Glomerular visceral epithelial cell (primary cell): ENCODE results near the gene EED.
"Not testable (repeated sequence)": the region's sequence is repeated elsewhere in the genome, so short reads cannot be mapped to it uniquely, and the experiment has no call there.

Experiments
- DNase-seq: peaks from one replicate; pipeline ENCODE4 v3.0.0-alpha.2; 2016; ENCODE audit errors: extremely low spot score

The EED gene

DNA sequence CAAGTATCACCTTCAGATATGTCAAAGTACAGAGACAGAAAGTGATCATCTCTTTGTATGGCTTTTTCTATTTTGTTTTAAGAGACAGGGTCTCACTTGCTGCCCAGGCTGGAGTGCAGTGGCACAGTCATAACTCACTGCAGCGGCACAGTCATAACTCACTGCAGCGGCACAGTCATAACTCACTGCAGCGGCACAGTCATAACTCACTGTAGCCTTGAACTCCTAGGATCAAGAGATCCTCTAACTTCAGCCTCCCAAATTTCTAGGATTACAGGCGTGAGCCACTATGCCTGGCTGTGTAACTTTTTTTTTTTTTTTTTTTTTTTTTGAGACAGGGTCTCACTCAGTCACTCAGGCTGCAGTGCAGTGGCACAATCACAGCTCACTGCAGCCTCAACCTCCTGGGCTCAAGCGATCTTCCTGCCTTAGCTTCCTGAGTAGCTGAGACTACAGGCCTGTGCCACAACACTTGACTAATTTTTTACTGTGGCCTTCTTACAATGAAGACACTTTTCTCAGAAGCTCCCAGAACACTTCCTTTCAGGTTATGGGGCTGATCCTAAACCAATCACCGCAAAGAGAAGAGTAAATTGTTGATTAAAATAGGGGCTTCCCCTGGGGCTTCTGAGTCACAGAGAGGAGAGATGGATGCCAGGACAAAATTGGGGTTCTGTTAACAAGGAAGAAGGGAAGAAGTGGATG, 48.5 kb downstream of the EED start:
- DNase-seq, result no peak

DNA sequence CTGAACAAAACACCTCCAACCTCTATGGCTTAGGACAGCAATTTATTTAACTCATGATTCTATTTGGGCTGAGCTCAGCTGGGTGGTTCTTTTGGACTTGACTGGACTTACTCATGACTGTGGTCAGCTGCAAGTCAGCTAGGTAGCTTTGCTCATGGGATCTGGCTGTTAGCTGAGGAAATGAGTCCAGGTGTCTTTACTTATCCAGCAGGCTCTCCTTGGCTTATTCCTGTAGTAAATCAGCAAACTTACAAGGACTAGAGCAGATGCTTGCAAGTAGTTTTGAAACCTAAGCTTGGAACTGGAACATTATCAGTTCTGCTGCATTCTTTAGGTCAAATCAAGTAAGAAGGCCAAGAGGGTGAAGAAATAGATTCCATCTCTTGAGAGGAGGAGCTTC, 49.5 kb downstream of the EED start:
- DNase-seq, result no peak

- DNase-seq, result no peak
These were observed 57.2 kb downstream of the EED start for GRCh38 chr11:86301742-86302091.

- peak; percentile 96 for DNase-seq
These were observed 57.7 kb downstream of the EED start, which contains the start of gene HIKESHI for GRCh38 chr11:86302092-86302793. TSS of gene HIKESHI (plus strand) at chr11:86302240. CDS start at chr11:86302449, 209 bp downstream.

GRCh38 chr11:86303257-86303656, 58.7 kb downstream of the EED start:
- no peak for DNase-seq

GRCh38 chr11:86308710-86309109, 64.2 kb downstream of the EED start:
- DNase-seq, result not testable (repeated sequence)

GRCh38 chr11:86313793-86314192, 69.2 kb downstream of the EED start:
- no peak for DNase-seq

DNA sequence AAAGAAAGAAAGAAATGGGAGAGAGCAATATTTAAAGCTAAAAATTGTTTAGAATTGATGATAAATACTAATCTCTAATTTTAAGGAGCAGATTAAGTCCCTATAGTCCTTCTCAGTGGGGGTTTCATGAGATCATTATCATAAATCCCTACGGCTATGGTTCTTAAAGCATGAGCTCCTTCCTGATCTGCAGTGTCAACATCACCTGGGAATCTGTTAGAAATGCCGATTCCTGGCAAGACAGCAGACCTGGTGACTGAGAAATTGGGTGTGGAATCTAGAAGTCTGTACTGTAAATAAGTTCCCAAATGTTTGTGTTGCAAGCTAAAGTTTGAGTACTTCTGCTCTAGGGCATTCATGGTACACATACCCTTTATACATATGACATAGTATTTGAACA, 70.1 kb downstream of the EED start:
- DNase-seq, result no peak
